Measurements from ENCODE around the gene MAP3K19. TPM values are rescaled to one million over a fixed set of nuclear protein-coding genes. Genes with fewer than 3 reads are reported as not detected.

MAP3K19 gene
- total RNA-seq, 1 donor from 2014 or later = not detected

GRCh38 chr2:134976074-134976702 lies 71.1 kb downstream of the MAP3K19 start:
- H3K27me3 Mint-ChIP-seq (ENCODE audit: low read depth, unreplicated experiment) = peaks cover 8% of the 10 kb centered on the region
- H3K4me3 Mint-ChIP-seq (ENCODE audit: unreplicated experiment) = no peak overlapping the region
- Histone ChIP-seq H3K4me1 (ENCODE audit: insufficient read depth, low read length) (no peaks in the 10 kb centered on the region), H3K27me3 (ENCODE audit: insufficient read depth, low read length) (no peaks in the 10 kb centered on the region), H3K36me3 (ENCODE audit: insufficient read depth, low read length) (no peaks in the 10 kb centered on the region), H4K20me1 (ENCODE audit: insufficient read depth, low read length) (no peaks in the 10 kb centered on the region), H3K4me3 (ENCODE audit: insufficient read depth, low read depth, low read length) (no peak overlapping the region), H3K9me3 (ENCODE audit: insufficient read depth, low read depth, low read length) (no peaks in the 10 kb centered on the region), H3K9ac (ENCODE audit: low read length) (no peak overlapping the region), H3K27ac (ENCODE audit: low read depth, low read length) (no peak overlapping the region), H3K79me2 (ENCODE audit: insufficient read depth, low read length) (no peaks in the 10 kb centered on the region), H2AFZ (ENCODE audit: low read depth, low read length) (no peak overlapping the region), H3K4me2 (ENCODE audit: low read length) (no peak overlapping the region)
- DNase-seq (ENCODE audit: low read depth) (no peak), FAIRE-seq (no peak)
- TF ChIP-seq CTCF (IDR thresholded peaks at IDR 0.05; ENCODE audit: insufficient read depth, low read depth, low read length) (no peak), EZH2 (IDR thresholded peaks at IDR 0.05; ENCODE audit: insufficient read depth, low read length) (no peak)
- H3K9me3 Mint-ChIP-seq (ENCODE audit: unreplicated experiment) = peaks cover 24% of the 10 kb centered on the region
- no peaks in the 10 kb centered on the region for H3K36me3 Mint-ChIP-seq (ENCODE audit: low read depth, unreplicated experiment)
- no peaks in the 10 kb centered on the region for H3K4me1 Mint-ChIP-seq (ENCODE audit: low read depth, unreplicated experiment)
- no peak overlapping the region for H3K27ac Mint-ChIP-seq (ENCODE audit: unreplicated experiment)

- no peak overlapping the region for H2AFZ ChIP-seq (ENCODE audit: low read depth, low read length)
- H3K4me1 Mint-ChIP-seq (ENCODE audit: low read depth, unreplicated experiment) = no peaks in the 10 kb centered on the region
- H3K79me2 ChIP-seq (ENCODE audit: insufficient read depth, low read length) = no peaks in the 10 kb centered on the region
- H3K27me3 Mint-ChIP-seq (ENCODE audit: low read depth, unreplicated experiment) = peaks cover 8% of the 10 kb centered on the region
- H3K9me3 Mint-ChIP-seq (ENCODE audit: unreplicated experiment) = peaks cover 24% of the 10 kb centered on the region
- no peaks in the 10 kb centered on the region for H3K4me1 ChIP-seq (ENCODE audit: insufficient read depth, low read length)
- no peak overlapping the region for H3K4me3 ChIP-seq (ENCODE audit: insufficient read depth, low read depth, low read length)
- H3K4me2 ChIP-seq (ENCODE audit: low read length) = no peak overlapping the region
- no peak overlapping the region for H3K9ac ChIP-seq (ENCODE audit: low read length)
- no peak overlapping the region for H3K27ac Mint-ChIP-seq (ENCODE audit: unreplicated experiment)
- no peaks in the 10 kb centered on the region for H3K36me3 Mint-ChIP-seq (ENCODE audit: low read depth, unreplicated experiment)
- no peak for FAIRE-seq
- no peaks in the 10 kb centered on the region for H4K20me1 ChIP-seq (ENCODE audit: insufficient read depth, low read length)
- TF ChIP-seq EZH2 (IDR thresholded peaks at IDR 0.05; ENCODE audit: insufficient read depth, low read length) = no peak
- no peak for TF ChIP-seq CTCF (IDR thresholded peaks at IDR 0.05; ENCODE audit: insufficient read depth, low read depth, low read length)
- DNase-seq (ENCODE audit: low read depth) = no peak
- H3K27me3 ChIP-seq (ENCODE audit: insufficient read depth, low read length) = no peaks in the 10 kb centered on the region
- no peak overlapping the region for H3K27ac ChIP-seq (ENCODE audit: low read depth, low read length)
- H3K36me3 ChIP-seq (ENCODE audit: insufficient read depth, low read length) = no peaks in the 10 kb centered on the region
- H3K4me3 Mint-ChIP-seq (ENCODE audit: unreplicated experiment) = no peak overlapping the region
- H3K9me3 ChIP-seq (ENCODE audit: insufficient read depth, low read depth, low read length) = no peaks in the 10 kb centered on the region
Measured at GRCh38 chr2:134975281-134976009, 71.8 kb downstream of the MAP3K19 start.
